Measurements from ENCODE around the gene HOXC13.

The HOXC13 gene, protein sequence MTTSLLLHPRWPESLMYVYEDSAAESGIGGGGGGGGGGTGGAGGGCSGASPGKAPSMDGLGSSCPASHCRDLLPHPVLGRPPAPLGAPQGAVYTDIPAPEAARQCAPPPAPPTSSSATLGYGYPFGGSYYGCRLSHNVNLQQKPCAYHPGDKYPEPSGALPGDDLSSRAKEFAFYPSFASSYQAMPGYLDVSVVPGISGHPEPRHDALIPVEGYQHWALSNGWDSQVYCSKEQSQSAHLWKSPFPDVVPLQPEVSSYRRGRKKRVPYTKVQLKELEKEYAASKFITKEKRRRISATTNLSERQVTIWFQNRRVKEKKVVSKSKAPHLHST

DNA sequence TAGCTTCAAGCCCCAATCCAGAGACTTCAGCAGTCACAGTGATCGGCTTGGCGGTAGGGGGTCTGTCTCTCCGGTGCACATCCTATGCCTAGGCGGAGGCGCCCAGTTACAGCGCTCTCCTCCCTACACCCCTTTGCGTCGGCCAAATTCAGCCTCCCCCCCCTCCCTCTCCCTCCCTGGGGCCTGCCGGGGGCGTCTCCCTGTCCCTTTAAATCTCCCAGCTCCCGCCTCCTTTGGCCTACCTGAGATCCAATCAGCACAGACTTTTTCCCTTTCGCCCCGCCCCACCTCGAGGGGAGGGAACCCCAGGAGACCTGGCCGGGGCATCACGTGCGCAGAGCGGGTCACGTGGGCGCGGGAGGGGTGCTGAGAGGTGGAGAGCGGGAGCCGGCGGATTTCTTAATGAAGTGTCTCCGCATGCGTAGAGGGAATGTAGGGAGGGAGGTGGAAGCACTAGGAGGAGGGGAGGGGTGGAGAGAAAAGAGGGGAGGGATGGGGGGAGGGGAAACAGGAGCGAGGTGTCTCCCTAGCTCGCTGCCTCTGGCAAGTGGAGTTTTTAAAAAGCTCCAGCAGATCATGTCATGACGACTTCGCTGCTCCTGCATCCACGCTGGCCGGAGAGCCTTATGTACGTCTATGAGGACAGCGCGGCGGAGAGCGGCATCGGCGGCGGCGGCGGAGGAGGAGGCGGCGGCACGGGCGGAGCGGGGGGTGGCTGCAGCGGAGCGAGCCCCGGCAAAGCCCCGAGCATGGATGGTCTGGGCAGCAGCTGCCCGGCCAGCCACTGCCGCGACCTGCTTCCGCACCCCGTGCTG, at the start of gene HOXC13:
Gene HOXC13 (plus strand): TSS at position 506 of the 815 bp plus-strand sequence. CDS start 76 bp downstream, at position 582.
- DNase-seq (ENCODE audit: low read depth, low spot score): no peak

GRCh38 chr12:53890081-53890480, 48.5 kb upstream of the HOXC13 start:
- no peak for DNase-seq (ENCODE audit: low read depth, low spot score)

- no peak for DNase-seq (ENCODE audit: low read depth, low spot score)
These were observed 45.8 kb upstream of the HOXC13 start for GRCh38 chr12:53892762-53893395.

DNA sequence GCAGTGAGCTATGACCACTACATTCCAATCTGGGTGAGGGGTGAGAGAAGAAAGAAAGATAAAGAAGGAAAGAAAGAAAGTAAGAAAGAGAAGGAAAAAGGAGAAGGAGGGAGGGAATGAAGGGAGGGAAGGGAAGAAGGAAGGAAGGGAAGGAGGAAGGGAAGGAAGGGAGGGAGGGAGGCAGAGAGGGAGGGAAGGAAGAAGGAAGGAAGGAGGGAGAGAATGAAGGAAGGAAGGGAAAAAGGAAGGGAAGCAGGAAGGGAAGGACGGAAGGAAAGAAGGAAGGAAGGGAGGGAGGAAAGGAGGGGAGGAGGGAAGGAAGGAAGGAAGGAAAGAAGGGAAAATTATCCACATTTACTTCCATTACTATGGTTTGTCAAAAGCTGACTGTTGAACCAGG, 39.4 kb upstream of the HOXC13 start:
- DNase-seq (ENCODE audit: low read depth, low spot score): no peak

- no peak for DNase-seq (ENCODE audit: low read depth, low spot score)
These were observed 31.5 kb upstream of the HOXC13 start for GRCh38 chr12:53907103-53907502.

DNA sequence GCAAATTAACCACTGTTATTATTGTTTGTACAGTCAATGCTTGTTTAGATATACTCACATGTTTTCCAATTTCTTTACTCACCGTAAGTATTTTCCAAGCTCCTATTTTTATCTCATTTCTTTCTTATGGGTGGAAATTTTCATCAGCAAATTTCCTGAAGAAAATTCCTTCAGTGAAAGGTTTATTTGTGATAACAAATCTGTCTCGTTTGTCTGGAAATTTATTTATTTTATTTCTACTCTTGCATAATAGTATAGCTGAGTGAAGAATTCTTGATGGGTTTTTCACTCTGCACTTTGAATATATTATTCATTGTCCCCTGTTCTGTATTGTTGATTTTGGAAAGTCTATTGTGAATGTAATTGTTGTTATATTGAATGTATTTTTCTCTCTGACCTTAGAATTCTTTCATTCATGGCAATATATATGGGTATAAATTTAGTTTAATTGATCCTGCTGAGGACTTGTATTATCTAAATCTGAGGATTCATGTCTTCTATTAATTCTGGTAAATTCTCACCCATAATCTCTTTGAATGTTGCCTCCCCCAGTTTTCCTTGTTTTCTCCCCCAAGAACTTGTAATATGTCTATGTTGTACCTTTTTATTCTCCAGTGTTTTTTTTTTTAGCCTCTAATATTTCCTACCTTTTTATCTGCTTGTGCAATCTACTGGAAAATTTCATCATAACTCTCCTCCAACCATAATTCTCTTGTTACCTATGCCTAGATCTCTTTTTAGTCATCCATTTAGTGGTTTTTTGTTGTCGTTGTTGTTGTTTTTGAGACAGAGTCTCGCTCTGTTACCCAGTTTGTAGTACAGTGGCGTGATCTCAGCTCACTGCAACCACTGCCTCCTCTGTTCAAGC, 21.6 kb upstream of the HOXC13 start:
- no peak for DNase-seq (ENCODE audit: low read depth, low spot score)

GRCh38 chr12:53924521-53925405, 13.9 kb upstream of the HOXC13 start:
- no peak for DNase-seq (ENCODE audit: low read depth, low spot score)

- no peak for DNase-seq (ENCODE audit: low read depth, low spot score)
These were observed 11.2 kb upstream of the HOXC13 start for GRCh38 chr12:53927220-53928029.

GRCh38 chr12:53928054-53928835, 10.4 kb upstream of the HOXC13 start:
- DNase-seq (ENCODE audit: low read depth, low spot score): no peak

- DNase-seq (ENCODE audit: low read depth, low spot score): no peak
These were observed 9.1 kb upstream of the HOXC13 start for GRCh38 chr12:53929527-53929926.

GRCh38 chr12:53930591-53931255, 7.9 kb upstream of the HOXC13 start:
- no peak for DNase-seq (ENCODE audit: low read depth, low spot score)

DNA sequence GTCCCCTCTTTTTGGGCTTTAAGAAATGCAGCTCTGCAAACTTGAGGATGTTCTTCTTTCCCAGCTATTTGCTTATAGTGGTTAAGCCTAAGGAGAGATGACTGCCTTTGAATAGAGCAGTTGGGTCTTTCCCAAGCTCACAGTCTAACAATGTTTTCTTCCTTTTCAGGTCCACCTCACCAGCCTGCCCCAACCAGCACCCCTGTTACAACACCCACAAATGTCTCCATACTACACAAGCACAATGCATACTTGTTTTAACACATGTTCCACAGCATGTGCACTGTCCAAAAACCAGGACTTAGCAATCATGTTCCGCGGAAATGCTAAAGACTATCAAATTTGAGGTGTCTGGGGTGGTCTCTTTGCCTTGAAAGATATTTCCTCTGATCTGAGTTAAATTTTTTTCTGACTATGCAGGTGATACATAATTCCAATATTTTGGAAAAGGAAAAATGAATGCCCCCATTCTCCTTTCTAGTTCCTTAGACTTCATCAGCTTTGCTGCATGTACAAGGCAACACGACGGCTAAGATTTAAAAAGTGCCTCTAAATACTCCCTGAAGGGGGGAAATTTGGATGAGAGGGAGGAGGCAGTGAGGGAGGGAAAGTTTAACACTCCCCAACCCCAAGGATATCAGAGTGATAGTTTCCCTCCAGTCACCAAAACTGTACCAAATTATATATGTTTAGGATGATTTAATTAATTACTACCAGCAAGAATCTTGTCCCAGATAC, 6.6 kb upstream of the HOXC13 start:
- DNase-seq (ENCODE audit: low read depth, low spot score): no peak

DNA sequence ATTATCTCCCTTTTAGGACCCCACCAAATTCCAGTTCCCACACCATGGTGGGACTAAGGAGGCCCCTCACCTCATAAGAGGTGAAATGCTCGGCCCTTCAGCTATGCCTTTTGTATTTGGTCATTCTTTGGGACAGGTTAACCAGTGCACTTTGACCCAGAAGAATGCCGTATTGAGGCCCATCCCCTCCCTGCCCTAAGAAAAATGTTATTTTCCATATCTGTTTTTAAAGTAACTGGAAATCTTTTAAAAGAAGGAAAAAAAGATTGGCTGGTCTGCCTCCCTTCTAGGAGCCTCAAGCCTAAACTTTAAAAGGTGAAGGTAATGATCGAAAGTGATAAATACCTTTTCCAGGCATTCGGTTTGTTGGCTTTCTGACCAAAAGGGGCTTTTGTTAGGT, 5.7 kb upstream of the HOXC13 start:
- DNase-seq (ENCODE audit: low read depth, low spot score): no peak

GRCh38 chr12:53935383-53936341, 3.0 kb upstream of the HOXC13 start:
- no peak for DNase-seq (ENCODE audit: low read depth, low spot score)

GRCh38 chr12:53937099-53937498, 1.5 kb upstream of the HOXC13 start:
- no peak for DNase-seq (ENCODE audit: low read depth, low spot score)

- no peak for DNase-seq (ENCODE audit: low read depth, low spot score)
These were observed 870 bp upstream of the HOXC13 start for GRCh38 chr12:53937596-53938325.

Data from smooth muscle cell of the brain vasculature (primary cell).